Measurements from ENCODE around the gene GTF2A2.
A peak's percentile ranks its signal among the peaks of the same experiment; 100 is the strongest.
"Not testable (repeated sequence)": the region's sequence is repeated elsewhere in the genome, so short reads cannot be mapped to it uniquely, and the experiment has no call there.

The GTF2A2 gene

GRCh38 chr15:59656897-59657634 is at the start of gene GTF2A2:
TSS of gene GTF2A2 (minus strand) at chr15:59657515. CDS start at chr15:59652277, 5,238 bp downstream.
- Mint-ChIP-seq H3K4me3 (peak within 1 kb of the TSS; percentile 86), H3K27me3 (no peaks in the 10 kb centered on the region), H3K27ac (peak within 1 kb of the TSS; percentile 87), H3K9me3 (no peaks in the 10 kb centered on the region), H3K36me3 (peaks cover 11% of the 10 kb centered on the region), H3K4me1 (peaks cover 6% of the 10 kb centered on the region)
- DNase-seq (ENCODE audit: low spot score in 2 of 2), result peak; percentile 84 to 85
- ATAC-seq (ENCODE audit: low read depth), result peak; percentile 99

- no peak overlapping the region for H3K27ac Mint-ChIP-seq
- ATAC-seq (ENCODE audit: low read depth) (no peak), DNase-seq (ENCODE audit: low spot score in 2 of 2) (no peak)
- H3K4me1 Mint-ChIP-seq, result peaks cover 2% of the 10 kb centered on the region
- peaks cover 7% of the 10 kb centered on the region for H3K36me3 Mint-ChIP-seq
- H3K27me3 Mint-ChIP-seq, result peaks cover 7% of the 10 kb centered on the region
- peaks cover 7% of the 10 kb centered on the region for H3K9me3 Mint-ChIP-seq
- H3K4me3 Mint-ChIP-seq, result no peak overlapping the region
These were observed 46.9 kb upstream of the GTF2A2 start for GRCh38 chr15:59703979-59704796.

GRCh38 chr15:59702351-59702750 is 45.0 kb upstream of the GTF2A2 start:
- peaks cover 4% of the 10 kb centered on the region for H3K9me3 Mint-ChIP-seq
- no peak overlapping the region for H3K4me3 Mint-ChIP-seq
- peaks cover 5% of the 10 kb centered on the region for H3K27me3 Mint-ChIP-seq
- H3K4me1 Mint-ChIP-seq, result peaks cover 2% of the 10 kb centered on the region
- ATAC-seq (ENCODE audit: low read depth) (no peak), DNase-seq (ENCODE audit: low spot score in 2 of 2) (no peak)
- peaks cover 4% of the 10 kb centered on the region for H3K36me3 Mint-ChIP-seq
- H3K27ac Mint-ChIP-seq, result no peak overlapping the region

GRCh38 chr15:59701880-59702279 is 44.6 kb upstream of the GTF2A2 start:
- H3K9me3 Mint-ChIP-seq, result no peaks in the 10 kb centered on the region
- H3K27me3 Mint-ChIP-seq, result peaks cover 4% of the 10 kb centered on the region

GRCh38 chr15:59699810-59700431 is 42.6 kb upstream of the GTF2A2 start:
- Mint-ChIP-seq H3K9me3 (no peaks in the 10 kb centered on the region), H3K27ac (no peak overlapping the region), H3K4me1 (no peaks in the 10 kb centered on the region), H3K36me3 (no peaks in the 10 kb centered on the region), H3K4me3 (no peak overlapping the region), H3K27me3 (peaks cover 2% of the 10 kb centered on the region)
- DNase-seq (ENCODE audit: low spot score in 2 of 2) (no peak), ATAC-seq (ENCODE audit: low read depth) (no peak)

More at GRCh38 chr15:59701880-59702279, 44.6 kb upstream of the GTF2A2 start:
- no peak for DNase-seq (ENCODE audit: low spot score in 2 of 2)
- no peaks in the 10 kb centered on the region for H3K36me3 Mint-ChIP-seq
- H3K4me1 Mint-ChIP-seq, result peaks cover 2% of the 10 kb centered on the region
- no peak overlapping the region for H3K4me3 Mint-ChIP-seq
- no peak overlapping the region for H3K27ac Mint-ChIP-seq
- ATAC-seq (ENCODE audit: low read depth), result no peak

- H3K4me1 Mint-ChIP-seq; DNase-seq (ENCODE audit: low spot score in 2 of 2); H3K4me3 Mint-ChIP-seq; H3K27me3 Mint-ChIP-seq; H3K27ac Mint-ChIP-seq; ATAC-seq (ENCODE audit: low read depth); H3K36me3 Mint-ChIP-seq; H3K9me3 Mint-ChIP-seq: not testable (repeated sequence)
These were observed 40.8 kb upstream of the GTF2A2 start for GRCh38 chr15:59698065-59698464.

GRCh38 chr15:59696332-59696731 is 39.0 kb upstream of the GTF2A2 start:
- Mint-ChIP-seq H3K4me3 (no peak overlapping the region), H3K9me3 (no peaks in the 10 kb centered on the region), H3K27me3 (peaks cover 2% of the 10 kb centered on the region), H3K4me1 (no peaks in the 10 kb centered on the region), H3K36me3 (no peaks in the 10 kb centered on the region), H3K27ac (no peak overlapping the region)
- DNase-seq (ENCODE audit: low spot score in 2 of 2), result no peak
- ATAC-seq (ENCODE audit: low read depth), result no peak

GRCh38 chr15:59694779-59695178 is 37.5 kb upstream of the GTF2A2 start:
- H3K9me3 Mint-ChIP-seq, result no peaks in the 10 kb centered on the region
- DNase-seq (ENCODE audit: low spot score in 2 of 2) (no peak), ATAC-seq (ENCODE audit: low read depth) (no peak)
- H3K4me1 Mint-ChIP-seq, result peaks cover 2% of the 10 kb centered on the region
- no peak overlapping the region for H3K27ac Mint-ChIP-seq
- H3K4me3 Mint-ChIP-seq, result no peak overlapping the region
- no peaks in the 10 kb centered on the region for H3K36me3 Mint-ChIP-seq
- H3K27me3 Mint-ChIP-seq, result peaks cover 2% of the 10 kb centered on the region

GRCh38 chr15:59691194-59691805 is 34.0 kb upstream of the GTF2A2 start:
- no peaks in the 10 kb centered on the region for H3K27me3 Mint-ChIP-seq
- H3K4me1 Mint-ChIP-seq, result peaks cover 16% of the 10 kb centered on the region
- DNase-seq (ENCODE audit: low spot score in 2 of 2) (peak; percentile 34 to 48), ATAC-seq (ENCODE audit: low read depth) (no peak)
- peaks cover 3% of the 10 kb centered on the region for H3K36me3 Mint-ChIP-seq
- peak overlapping the region; percentile 45 for H3K27ac Mint-ChIP-seq
- no peaks in the 10 kb centered on the region for H3K9me3 Mint-ChIP-seq
- no peak overlapping the region for H3K4me3 Mint-ChIP-seq

- DNase-seq (ENCODE audit: low spot score in 2 of 2) (peak; percentile 38 to 41), ATAC-seq (ENCODE audit: low read depth) (peak; percentile 10)
- Mint-ChIP-seq H3K27me3 (no peaks in the 10 kb centered on the region), H3K27ac (peak overlapping the region; percentile 97), H3K9me3 (no peaks in the 10 kb centered on the region), H3K4me3 (peak overlapping the region; percentile 97), H3K36me3 (peaks cover 3% of the 10 kb centered on the region), H3K4me1 (peaks cover 21% of the 10 kb centered on the region)
These were observed 32.4 kb upstream of the GTF2A2 start for GRCh38 chr15:59689626-59690236.

- peak; percentile 81 for ATAC-seq (ENCODE audit: low read depth)
- H3K27me3 Mint-ChIP-seq, result no peaks in the 10 kb centered on the region
- H3K4me1 Mint-ChIP-seq, result peaks cover 21% of the 10 kb centered on the region
- peak within 1 kb of the TSS; percentile 97 for H3K4me3 Mint-ChIP-seq
- DNase-seq (ENCODE audit: low spot score in 2 of 2), result peak; percentile 96 to 99
- no peaks in the 10 kb centered on the region for H3K9me3 Mint-ChIP-seq
- H3K36me3 Mint-ChIP-seq, result peaks cover 3% of the 10 kb centered on the region
- peak within 1 kb of the TSS; percentile 97 for H3K27ac Mint-ChIP-seq
These were observed 31.7 kb upstream of the GTF2A2 start, which contains the start of gene BNIP2 for GRCh38 chr15:59688782-59689625. TSS of gene BNIP2 (minus strand) at chr15:59689320. CDS start at chr15:59682457, 6,863 bp downstream.

- Mint-ChIP-seq H3K4me3 (peak overlapping the region; percentile 97), H3K36me3 (peaks cover 3% of the 10 kb centered on the region), H3K9me3 (no peaks in the 10 kb centered on the region), H3K27me3 (no peaks in the 10 kb centered on the region), H3K4me1 (peaks cover 21% of the 10 kb centered on the region), H3K27ac (peak overlapping the region; percentile 97)
- ATAC-seq (ENCODE audit: low read depth), result no peak
- DNase-seq (ENCODE audit: low spot score in 2 of 2), result peak in 1 of 2 donors; percentile 5
These were observed 31.1 kb upstream of the GTF2A2 start for GRCh38 chr15:59688423-59688781.

- Mint-ChIP-seq H3K36me3 (peaks cover 8% of the 10 kb centered on the region), H3K27ac (peak overlapping the region; percentile 97), H3K9me3 (no peaks in the 10 kb centered on the region), H3K4me1 (peaks cover 21% of the 10 kb centered on the region), H3K27me3 (no peaks in the 10 kb centered on the region), H3K4me3 (peak overlapping the region; percentile 97)
- ATAC-seq (ENCODE audit: low read depth) (peak; percentile 48), DNase-seq (ENCODE audit: low spot score in 2 of 2) (peak; percentile 36 to 57)
These were observed 30.5 kb upstream of the GTF2A2 start for GRCh38 chr15:59687836-59688235.

Data from memory B cell (primary cell).